HUES48 (cell line): ENCODE data around the gene CD40LG.

Experiments used
- H3K27ac ChIP-seq: one replicate; pipeline ENCODE4 v1.7.0; 2013; ENCODE audit warnings: low read depth, low read length, inconsistent platforms
- H3K27me3 ChIP-seq: 2 replicates; pipeline ENCODE4 v1.6.1; 2013; ENCODE audit warnings: mild to moderate bottlenecking, low read length; ENCODE audit not compliant: control insufficient read depth, insufficient read depth
- H3K36me3 ChIP-seq: 2 replicates; pipeline ENCODE4 v1.6.1; 2013; ENCODE audit warnings: low read length; ENCODE audit not compliant: control insufficient read depth, insufficient read depth
- H3K4me1 ChIP-seq: 2 replicates; pipeline ENCODE4 v1.6.1; 2013; ENCODE audit warnings: mild to moderate bottlenecking, low read length; ENCODE audit not compliant: control insufficient read depth, insufficient read depth
- H3K4me3 ChIP-seq: 2 replicates; pipeline ENCODE4 v1.5.1; 2013; ENCODE audit warnings: mild to moderate bottlenecking, low read depth, low read length
- H3K9ac ChIP-seq: 2 replicates; pipeline ENCODE4 v1.6.1; 2013; ENCODE audit warnings: mild to moderate bottlenecking, low read depth, low read length, moderate library complexity
- H3K9me3 ChIP-seq: 2 replicates; pipeline ENCODE4 v1.6.1; 2013; ENCODE audit warnings: low read length; ENCODE audit not compliant: control insufficient read depth, insufficient read depth

The CD40LG gene

GRCh38 chrX:136667446-136668168 is 19.6 kb downstream of the CD40LG start:
- Histone ChIP-seq H3K27me3 (no peaks in the 10 kb centered on the region), H3K9me3 (no peaks in the 10 kb centered on the region), H3K27ac (no peak overlapping the region), H3K4me3 (no peak overlapping the region), H3K36me3 (no peaks in the 10 kb centered on the region), H3K4me1 (no peaks in the 10 kb centered on the region), H3K9ac (no peak overlapping the region)

GRCh38 chrX:136671006-136671610 is 23.1 kb downstream of the CD40LG start:
- no peak overlapping the region for H3K27ac ChIP-seq

GRCh38 chrX:136674270-136674985 is 26.5 kb downstream of the CD40LG start:
- H3K27me3 ChIP-seq, result peaks cover 3% of the 10 kb centered on the region; the same call in 1 of the 2 replicates
- H3K4me3 ChIP-seq, result no peak overlapping the region
- H3K9me3 ChIP-seq, result no peaks in the 10 kb centered on the region
- no peak overlapping the region for H3K9ac ChIP-seq
- no peak overlapping the region for H3K27ac ChIP-seq
- no peaks in the 10 kb centered on the region for H3K4me1 ChIP-seq
- H3K36me3 ChIP-seq, result no peaks in the 10 kb centered on the region

More at GRCh38 chrX:136671006-136671610, 23.1 kb downstream of the CD40LG start:
- Histone ChIP-seq H3K4me3 (no peak overlapping the region), H3K4me1 (no peaks in the 10 kb centered on the region), H3K36me3 (no peaks in the 10 kb centered on the region), H3K9me3 (no peaks in the 10 kb centered on the region), H3K27me3 (no peaks in the 10 kb centered on the region), H3K9ac (no peak overlapping the region)

- H3K9ac ChIP-seq, result no peak overlapping the region
- H3K4me1 ChIP-seq, result no peaks in the 10 kb centered on the region
- no peak overlapping the region for H3K27ac ChIP-seq
- H3K4me3 ChIP-seq, result no peak overlapping the region
- H3K9me3 ChIP-seq, result no peaks in the 10 kb centered on the region
- peaks cover 3% of the 10 kb centered on the region; the same call in 1 of the 2 replicates for H3K27me3 ChIP-seq
- H3K36me3 ChIP-seq, result no peaks in the 10 kb centered on the region
Observed at GRCh38 chrX:136679531-136679930, 31.6 kb downstream of the CD40LG start.

GRCh38 chrX:136684120-136684519 is 36.2 kb downstream of the CD40LG start:
- H3K9ac ChIP-seq, result no peak overlapping the region
- H3K27ac ChIP-seq, result no peak overlapping the region
- no peaks in the 10 kb centered on the region for H3K36me3 ChIP-seq
- H3K27me3 ChIP-seq, result no peaks in the 10 kb centered on the region; the same call in 1 of the 2 replicates
- H3K9me3 ChIP-seq, result no peaks in the 10 kb centered on the region
- H3K4me3 ChIP-seq, result no peak overlapping the region
- H3K4me1 ChIP-seq, result peaks cover 2% of the 10 kb centered on the region

- no peaks in the 10 kb centered on the region for H3K9me3 ChIP-seq
- H3K27ac ChIP-seq, result no peak overlapping the region
- no peaks in the 10 kb centered on the region; the same call in 1 of the 2 replicates for H3K27me3 ChIP-seq
- peaks cover 12% of the 10 kb centered on the region for H3K4me1 ChIP-seq
- no peak overlapping the region for H3K9ac ChIP-seq
- no peaks in the 10 kb centered on the region for H3K36me3 ChIP-seq
- H3K4me3 ChIP-seq, result no peak overlapping the region
Observed at GRCh38 chrX:136687457-136687856, 39.5 kb downstream of the CD40LG start.

- no peak overlapping the region for H3K9ac ChIP-seq
- H3K27me3 ChIP-seq, result no peaks in the 10 kb centered on the region; the same call in 1 of the 2 replicates
- H3K4me1 ChIP-seq, result peaks cover 16% of the 10 kb centered on the region
- H3K27ac ChIP-seq, result peak overlapping the region; percentile 56
- H3K36me3 ChIP-seq, result no peaks in the 10 kb centered on the region
- H3K9me3 ChIP-seq, result no peaks in the 10 kb centered on the region
- no peak overlapping the region for H3K4me3 ChIP-seq
Observed at GRCh38 chrX:136689436-136689835, 41.5 kb downstream of the CD40LG start.

GRCh38 chrX:136691028-136691809 is 43.3 kb downstream of the CD40LG start:
- no peak overlapping the region for H3K27ac ChIP-seq
- H3K27me3 ChIP-seq, result no peaks in the 10 kb centered on the region
- peaks cover 18% of the 10 kb centered on the region for H3K4me1 ChIP-seq
- H3K9ac ChIP-seq, result no peak overlapping the region
- H3K36me3 ChIP-seq, result no peaks in the 10 kb centered on the region
- no peaks in the 10 kb centered on the region for H3K9me3 ChIP-seq
- no peak overlapping the region for H3K4me3 ChIP-seq

- Histone ChIP-seq H3K4me1 (peaks cover 18% of the 10 kb centered on the region), H3K9me3 (no peaks in the 10 kb centered on the region), H3K36me3 (no peaks in the 10 kb centered on the region), H3K27me3 (no peaks in the 10 kb centered on the region), H3K9ac (no peak overlapping the region), H3K27ac (no peak overlapping the region), H3K4me3 (no peak overlapping the region)
Observed at GRCh38 chrX:136692271-136692670, 44.3 kb downstream of the CD40LG start.

GRCh38 chrX:136694431-136695087 is 46.6 kb downstream of the CD40LG start:
- no peaks in the 10 kb centered on the region for H3K27me3 ChIP-seq
- H3K9ac ChIP-seq, result no peak overlapping the region
- no peaks in the 10 kb centered on the region for H3K36me3 ChIP-seq
- no peaks in the 10 kb centered on the region for H3K9me3 ChIP-seq
- H3K4me1 ChIP-seq, result peaks cover 13% of the 10 kb centered on the region; the same call in 1 of the 2 replicates
- H3K27ac ChIP-seq, result peak overlapping the region; percentile 46
- H3K4me3 ChIP-seq, result no peak overlapping the region
